Heart left ventricle (tissue), 13 donors: ENCODE data around the gene LYZL1.

Source experiments
- CTCF ChIP-seq, 12 donors: fragments of 200-600 bp; sonication (generic) in 4 of 12; IDR thresholded peaks; one replicate each; pipeline versions ENCODE4 v1.5.0 to v1.8.0; 2018 to 2022; ENCODE audit warnings: antibody characterized with exemption in 12 of 12, mild to moderate bottlenecking in 5 of 12
- POLR2A ChIP-seq, 2 donors: fragments of 450-650 bp; IDR thresholded peaks; one replicate each; pipeline ENCODE4 v1.6.1; 2017; ENCODE audit warnings: antibody characterized with exemption in 2 of 2, mild to moderate bottlenecking in 2 of 2, moderate library complexity in 2 of 2
- donor health status: ischemic (EF 13 %, LVEDD 7.1; RV severe dilation, severe dysfunction).
- donor health status: DM: no; HTN: yes; CAD: no.
- donor health status: DM: no; HTN: no; CAD: no.
- donor health status: ischemic (EF 25% LVEDD 6.9; RV normal size, moderate dysfunction).
- donor health status: ischemic (EF 25% LVEDD 5.7; RV mildly dilated, moderate dysfunction).
- donor health status: ischemic (EF 35%, LVEDD 5.7; RV mildly dilated, moderate dysfunction).
- donor health status: nonischemic (EF 11% LVEDD 7.7; RV severe dilation, severe dysfunction).
- donor health status: DM: yes; HTN: yes; CAD: no.
- donor health status: PGD.
- donor health status: ischemic (EF 29% LVEDD 5.4; RV normal size, mild dysfunction).
- donor health status: nonischemic (EF 23%, LVEDD 6.1; RV moderate dilation, normal function).

- no peak for TF ChIP-seq POLR2A (IDR thresholded peaks at IDR 0.05)
- TF ChIP-seq CTCF (IDR thresholded peaks at IDR 0.05) = no peak
Measured at GRCh38 chr10:29270883-29271282, 18.0 kb upstream of the LYZL1 start.
